ENCODE measurements around the gene GRB10.

The GRB10 gene

DNA sequence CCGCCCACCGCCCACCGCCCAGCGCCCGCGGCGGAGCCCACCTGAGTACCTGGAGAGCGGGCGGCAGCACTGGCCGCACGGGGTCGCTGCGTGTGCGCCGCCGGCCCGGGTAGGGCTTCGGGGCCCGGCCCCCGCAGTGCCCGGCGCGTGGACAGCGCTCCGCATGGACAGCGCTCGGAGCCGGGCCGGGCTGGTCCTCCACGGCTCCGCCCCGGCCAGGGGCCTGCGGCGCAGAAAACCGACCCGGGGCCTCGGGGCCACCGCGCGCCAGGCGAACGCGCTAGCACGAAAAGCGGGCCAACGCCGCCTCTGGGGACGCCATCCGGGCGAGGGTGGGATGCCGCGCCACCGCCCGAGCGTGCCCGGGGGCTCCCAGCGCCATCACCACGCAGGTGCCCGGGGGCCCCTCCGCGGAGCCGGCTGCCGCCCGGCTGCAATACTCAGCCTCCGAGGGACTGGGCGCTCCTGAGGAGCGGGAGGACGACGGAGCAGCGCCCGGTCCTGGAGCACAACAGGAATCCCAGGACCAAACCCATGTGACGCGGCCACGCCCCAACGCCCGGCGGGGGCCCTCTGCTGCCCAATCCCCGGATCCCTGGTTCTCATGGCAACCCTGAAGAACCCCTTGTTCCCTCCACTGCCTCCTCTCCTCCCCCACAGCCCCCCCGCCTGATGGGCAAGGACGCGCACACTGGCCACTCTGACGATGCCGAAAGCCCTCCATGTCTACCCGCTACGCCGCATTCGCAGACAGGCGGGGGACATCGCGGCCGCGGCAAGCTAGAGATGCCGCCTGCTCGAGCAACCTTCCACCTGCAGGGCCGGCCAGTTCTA, at the start of gene GRB10:
Gene GRB10 (minus strand): TSS at position 522 of the 834 bp plus-strand sequence. CDS start 50,574 bp downstream, outside the sequence.
- DNase-seq: no peak

DNA sequence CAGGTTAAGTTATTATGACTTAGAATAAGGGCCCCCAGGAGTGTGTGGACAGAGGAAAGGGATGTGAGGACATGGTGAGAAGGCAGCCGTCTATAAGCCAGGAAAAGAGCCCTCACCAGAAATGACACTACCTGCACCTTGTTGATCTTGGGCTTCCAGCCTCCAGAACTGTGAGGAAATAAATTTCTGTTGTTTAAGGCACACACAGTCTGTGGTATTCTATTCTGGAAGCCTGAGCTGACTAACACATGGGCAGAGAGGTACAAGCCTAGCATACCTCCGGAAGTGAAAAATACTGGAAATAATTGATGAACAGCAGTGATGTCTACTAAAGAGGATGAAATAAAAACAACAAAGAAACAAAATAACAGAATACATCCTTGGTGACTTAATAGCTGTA, 46.1 kb upstream of the GRB10 start:
- no peak for DNase-seq

DNA sequence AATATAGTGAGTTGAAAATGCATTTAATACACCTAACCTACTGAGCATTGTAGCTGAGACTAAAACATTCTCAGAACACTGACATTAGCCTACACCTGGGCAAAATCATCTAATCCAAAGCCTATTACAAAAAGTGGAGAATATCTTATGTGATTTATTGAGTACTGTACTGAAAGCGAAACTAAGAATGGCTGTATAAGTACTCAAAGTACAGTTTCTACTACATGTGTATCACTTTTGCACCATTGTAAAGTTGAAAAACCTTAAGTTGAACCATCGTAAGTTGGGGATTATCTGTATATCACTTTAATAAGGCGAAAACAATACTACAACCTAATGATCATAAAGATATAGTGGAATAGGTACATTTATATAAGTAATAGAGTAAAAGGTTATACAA, 45.4 kb upstream of the GRB10 start:
- DNase-seq: no peak

DNA sequence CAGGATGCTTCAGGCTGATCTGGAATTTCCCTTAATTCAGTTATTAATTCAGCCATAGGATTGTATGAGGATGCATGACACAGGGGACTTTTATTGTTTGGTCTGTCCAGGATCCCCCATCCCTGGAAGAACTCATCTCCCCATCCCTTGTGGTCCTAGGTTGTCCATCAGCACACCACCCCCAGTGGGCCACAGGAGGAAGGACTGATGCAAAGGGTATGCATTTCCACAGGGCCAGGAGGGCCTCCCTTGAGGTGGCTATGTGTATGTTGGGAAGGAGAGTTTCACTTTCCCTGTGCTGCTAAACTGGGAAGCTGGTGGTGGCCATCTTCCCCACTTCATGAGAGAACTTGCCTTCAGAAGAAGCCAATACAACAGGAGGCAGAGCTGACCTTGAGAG, 44.6 kb upstream of the GRB10 start:
- no peak for DNase-seq

DNA sequence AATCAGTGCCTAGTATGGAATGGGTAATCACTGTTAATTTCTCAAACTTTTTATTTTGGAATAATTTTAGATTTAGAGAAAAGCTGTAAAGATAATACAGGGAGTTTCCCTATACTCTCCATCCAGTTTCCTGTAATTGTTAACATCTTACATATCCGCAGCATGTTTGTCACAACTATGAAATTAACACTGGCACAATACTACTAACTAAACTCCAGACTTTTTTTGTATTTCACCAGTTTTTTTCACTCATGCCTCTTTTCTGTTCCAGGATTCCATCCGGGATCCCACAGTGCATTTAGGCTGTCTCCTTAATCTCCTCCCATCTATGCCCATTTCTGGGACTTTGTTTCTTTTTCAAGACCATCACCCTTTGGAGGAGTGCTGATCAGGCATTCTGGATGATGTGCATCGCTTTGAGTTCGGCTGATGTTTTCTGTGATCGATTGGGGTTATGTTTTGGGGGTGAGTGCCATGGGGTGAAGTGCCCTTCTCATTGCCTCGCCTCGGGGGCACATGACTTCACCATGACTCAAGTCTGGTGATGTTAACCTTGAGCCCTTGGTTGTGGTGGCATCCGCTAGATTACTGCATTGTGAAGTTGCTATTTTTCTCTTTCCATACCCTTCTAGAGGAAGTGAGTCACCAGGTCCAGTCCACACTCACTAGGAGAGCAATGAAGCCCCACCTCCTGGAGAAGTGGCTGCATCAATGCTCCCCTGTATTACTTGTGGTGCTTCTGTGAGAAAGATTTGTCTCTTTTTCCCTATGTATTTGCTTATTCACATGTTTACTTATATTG, 43.9 kb upstream of the GRB10 start:
- peak; percentile 8 to 74 for DNase-seq

DNA sequence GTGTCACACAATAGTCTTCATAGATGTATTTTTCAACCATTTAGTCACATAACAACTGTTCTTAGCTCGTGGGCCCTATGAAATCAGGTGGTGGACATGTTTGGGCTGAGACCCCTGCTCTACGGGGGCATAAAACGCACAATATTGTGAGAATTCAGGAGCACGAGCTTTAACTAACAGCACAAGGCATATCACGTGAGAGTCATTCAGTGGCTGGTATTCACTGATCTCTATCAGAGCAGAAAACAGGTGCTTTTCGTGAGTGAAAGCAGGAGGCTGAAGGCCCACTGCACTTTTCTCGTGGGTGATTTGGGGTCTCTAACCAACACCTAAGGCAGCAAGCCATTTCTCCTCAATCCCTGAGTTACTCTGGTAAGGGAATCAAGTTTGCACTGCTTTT, 42.8 kb upstream of the GRB10 start:
- DNase-seq: no peak

DNA sequence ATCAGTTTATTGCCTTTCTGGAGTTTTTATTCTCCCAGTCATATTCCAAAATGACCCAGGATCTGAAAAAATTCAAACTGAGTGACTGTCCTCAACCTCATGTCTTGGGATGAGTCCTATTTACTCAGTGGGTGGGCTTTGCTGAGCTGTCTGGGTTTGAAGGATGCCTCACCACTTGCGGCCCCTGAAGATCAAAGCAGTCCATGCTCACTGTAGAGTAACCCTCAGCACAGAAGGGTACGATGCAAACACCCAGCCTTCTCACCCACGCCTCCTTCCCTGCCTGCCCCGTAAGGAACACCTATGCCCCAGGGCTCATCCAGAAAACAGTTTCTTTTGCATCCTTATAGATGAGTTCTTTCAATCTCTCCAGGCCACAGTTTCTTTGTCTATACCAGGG, 42.2 kb upstream of the GRB10 start:
- DNase-seq: no peak

DNA sequence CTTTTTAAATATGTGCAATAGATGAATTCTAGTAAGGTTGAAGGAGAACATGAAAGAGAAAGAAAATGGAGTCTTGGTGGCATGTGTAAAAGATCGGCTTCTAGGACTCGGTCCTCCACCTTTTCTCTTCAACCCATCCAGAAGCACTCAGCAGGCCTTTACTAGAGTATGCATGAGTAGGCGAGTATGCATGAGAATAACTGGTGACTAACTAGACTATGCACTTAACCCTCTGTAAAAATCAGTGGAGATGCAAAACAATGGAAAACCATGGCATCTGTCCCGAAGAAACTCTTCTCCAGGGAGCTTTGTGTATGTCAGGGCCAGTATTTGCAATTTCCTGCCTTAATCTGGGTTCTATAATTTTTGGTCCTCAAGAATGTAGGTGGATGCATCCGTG, 40.0 kb upstream of the GRB10 start:
- no peak for DNase-seq

DNA sequence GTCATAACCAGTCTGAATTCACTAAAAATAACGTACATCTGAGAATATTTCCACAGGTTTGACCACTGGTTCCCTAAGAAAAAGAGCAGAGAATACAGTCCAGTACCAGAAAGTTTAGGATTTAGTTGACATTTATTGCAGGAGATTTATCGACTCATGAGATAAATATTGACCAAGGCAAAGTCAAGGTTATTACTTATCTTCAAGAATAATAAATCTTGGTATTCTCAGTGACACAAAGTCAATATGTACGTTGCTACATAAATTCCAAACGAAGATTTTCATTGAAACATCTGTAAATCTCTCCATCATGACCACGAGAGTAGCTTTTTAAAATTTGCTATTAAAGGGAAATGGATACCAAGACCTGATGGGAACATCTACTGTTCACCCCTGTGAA, 39.4 kb upstream of the GRB10 start:
- no peak for DNase-seq

DNA sequence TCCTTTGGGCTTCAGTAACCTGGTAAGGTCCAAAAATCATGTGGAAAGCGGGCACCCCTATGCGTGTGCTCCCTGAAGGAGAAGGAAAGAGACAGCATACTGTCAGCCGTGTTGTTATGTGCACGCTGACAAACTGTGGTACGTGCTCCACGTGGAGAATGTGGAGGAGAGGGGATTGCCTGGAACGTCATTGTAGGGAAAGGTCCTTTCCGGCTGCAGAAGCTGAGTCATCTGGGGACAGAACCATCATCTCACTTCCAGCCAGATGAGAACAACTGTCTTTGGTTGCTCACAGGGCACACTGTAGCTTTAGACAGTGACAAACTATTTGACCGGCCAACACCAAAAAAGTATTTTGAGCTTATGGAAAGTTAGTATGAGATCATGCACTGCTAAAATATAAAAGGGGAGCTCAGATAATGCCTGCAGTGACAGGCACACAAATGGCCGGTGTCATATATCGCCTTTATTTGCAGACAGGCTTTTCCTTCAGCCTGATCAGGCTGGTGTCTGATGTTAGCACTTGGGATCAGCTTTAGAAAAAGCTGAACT, 38.8 kb upstream of the GRB10 start:
- no peak for DNase-seq

DNA sequence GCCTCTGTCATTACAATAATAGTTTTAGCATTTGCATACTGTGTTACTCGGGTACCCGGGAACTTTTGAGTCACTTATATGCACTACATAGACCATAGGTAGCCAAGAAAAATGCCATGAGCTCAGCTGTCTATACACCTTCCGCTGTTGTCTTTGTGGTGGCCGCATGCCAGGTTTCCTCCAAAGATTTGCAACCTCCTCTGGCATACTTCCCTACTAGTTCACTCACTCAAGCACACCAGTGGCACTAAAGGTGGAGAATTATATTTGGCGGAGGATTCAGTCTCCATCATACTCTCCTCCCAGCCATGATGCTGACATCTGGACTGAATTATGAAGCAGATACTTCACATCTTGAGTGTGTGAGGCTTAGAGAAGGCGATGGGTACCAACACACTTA, 35.6 kb upstream of the GRB10 start:
- DNase-seq: no peak

DNA sequence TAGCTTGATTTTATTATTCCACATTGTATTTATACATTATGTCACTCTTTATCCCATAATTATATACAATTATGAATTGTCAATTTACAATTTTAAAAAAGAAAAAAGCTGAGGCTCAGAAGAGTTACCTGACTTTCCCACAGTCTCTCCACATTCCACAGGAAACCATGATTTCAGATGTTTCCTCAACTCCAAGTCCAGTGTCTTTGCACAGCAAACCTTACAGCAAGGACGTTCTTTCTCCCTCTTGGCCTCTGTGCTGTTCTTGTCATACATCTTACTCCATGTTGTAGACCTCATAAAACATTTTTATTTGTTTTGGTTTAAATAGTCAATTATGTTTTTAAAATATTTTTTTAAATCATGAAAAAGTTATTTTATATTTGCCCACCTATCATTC, 34.9 kb upstream of the GRB10 start:
- no peak for DNase-seq

DNA sequence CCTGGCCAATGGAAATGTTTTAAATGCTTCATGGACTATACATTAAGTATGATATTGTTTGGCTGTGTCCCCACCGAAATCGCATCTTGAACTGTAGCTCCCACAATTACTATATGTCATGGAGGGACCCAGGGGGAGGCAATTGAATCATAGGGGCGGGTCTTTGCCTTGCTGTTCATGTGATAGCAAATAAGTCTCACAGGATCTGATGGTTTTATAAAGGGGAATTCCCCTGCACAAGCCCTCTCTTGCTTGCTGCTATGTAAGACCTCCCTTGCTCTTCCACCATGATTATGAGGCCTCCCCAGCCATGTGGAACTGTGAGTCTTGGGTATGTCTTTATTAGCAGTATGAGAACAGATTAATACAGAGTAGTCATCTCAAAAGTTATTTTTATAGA, 32.4 kb upstream of the GRB10 start:
- DNase-seq: no peak

DNA sequence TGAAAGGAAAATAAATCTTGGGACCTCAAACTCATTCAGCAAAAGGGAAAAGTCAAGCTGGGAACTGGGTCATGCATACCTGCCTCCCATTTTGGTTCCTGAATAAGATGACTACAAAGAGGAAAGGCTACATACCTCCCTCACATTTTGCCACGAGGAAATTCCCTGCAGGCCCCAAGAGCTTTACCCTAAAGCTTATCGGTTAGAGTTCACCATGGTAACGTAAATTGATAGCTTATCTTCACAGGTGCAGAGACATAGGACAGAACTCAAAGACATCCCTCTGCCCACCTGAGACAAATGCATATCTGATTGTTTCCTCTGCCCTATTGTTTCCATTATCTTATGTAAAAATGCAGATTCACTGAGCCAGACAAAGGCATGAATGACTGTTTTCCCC, 31.5 kb upstream of the GRB10 start:
- no peak for DNase-seq

DNA sequence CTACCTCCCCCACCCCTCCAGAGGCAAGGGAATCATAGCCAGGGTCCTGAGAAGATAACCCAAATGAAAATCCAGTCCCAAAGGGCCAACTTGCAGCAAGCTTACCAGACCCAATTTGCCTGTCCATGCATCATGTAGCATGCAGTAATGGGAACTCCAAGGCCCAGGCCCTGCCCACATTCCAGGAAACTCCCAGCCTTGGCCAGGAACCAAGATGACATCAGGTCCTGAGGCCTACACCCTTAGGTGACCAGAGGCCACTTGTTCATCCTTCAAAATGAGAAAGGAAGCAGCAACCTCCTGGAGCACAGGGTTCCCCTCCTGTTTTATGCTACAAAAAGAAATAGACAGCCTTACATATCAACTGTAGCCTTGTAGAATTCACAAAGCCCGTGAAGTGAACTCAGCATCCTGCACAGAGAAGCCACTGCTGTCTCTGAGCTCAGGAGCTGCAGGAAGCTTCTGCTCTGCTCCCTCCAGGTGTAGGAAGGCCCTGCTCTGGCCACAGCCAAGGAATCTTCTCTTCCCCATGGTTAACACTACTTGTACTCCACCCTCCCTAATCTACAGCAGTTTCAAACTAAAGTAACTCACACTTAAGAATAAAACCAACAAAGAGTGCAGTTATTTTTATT, 30.3 kb upstream of the GRB10 start:
- no peak for DNase-seq

DNA sequence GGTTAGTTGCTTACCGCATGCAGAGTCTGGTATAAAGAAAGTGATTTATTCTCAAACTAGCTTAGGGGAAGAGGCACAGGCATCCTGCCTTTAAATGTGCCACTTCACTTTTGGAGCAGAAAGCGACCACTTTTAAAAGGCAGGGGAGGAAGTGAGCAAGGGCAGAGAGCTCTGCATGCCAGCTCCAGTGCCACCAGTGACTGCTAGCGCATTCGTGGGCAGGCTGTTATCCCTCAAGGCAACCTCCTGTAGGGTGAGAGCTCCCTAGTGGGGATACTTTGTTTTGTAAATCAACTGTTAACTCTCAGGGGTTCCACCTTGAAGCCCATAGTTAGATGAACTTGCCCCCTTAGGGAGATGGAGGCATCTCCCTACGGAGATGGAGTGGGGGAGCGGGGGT, 29.4 kb upstream of the GRB10 start:
- DNase-seq: no peak

DNA sequence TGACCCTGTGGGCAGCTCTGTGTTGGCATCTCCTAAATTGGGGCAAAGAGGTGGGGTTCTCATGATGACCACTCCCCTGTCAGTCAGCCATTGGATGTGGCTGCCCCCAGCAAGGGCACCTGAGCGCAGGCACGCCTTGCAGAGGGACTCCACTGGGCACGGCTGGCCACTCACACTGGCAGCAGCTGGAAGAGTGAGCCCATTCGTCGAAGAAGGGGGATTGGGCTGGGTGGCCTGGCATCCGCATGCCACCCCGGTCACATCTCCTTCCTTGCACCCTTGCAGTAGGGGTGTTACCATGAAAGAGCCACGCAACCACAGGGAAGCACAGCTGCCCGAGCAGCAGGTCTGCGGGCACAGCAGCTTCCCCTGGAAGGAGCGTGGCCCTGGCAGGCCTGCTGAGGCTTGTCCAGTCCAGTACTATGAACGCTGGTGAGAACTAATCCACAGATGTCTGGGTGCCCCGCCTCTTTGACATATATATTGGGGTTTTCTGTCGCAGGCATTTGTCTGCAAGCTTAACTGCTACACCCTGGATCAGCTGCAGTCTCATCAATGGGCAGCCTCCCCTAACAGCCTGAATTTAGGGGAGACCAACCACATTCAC, 25.7 kb upstream of the GRB10 start:
- no peak for DNase-seq

DNA sequence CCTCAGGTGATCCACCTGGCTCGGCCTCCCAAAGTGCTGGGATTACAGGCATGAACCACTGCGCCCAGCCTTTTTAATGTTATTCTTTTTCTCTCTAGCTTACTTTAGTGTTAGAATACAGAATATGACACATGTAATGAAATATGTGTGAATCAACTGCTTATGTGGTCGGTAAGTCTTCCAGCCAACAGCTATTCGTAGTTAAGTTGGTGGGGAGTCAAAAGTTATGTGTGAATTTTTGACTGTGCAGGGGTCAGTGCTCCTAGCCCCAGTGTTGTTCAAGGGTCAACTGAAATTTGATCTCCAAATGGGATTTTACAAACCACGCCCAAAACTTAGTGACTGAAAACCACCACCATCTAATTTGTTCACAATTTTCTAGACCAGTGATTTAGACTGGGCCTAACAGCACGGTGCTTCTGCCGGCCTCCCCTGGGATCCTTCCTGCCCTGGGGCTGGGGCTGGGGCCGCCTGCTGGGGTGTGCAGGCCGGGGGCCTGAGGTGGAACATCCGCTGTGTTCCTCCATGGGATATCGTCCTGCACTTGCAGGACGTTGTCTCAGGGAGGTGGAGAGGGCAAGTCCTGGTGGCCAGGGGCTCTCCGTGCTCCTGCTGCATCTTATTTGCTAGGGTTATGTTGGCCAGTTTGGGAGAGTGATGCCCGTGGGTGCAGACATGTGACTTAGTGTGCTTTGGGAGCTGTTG, 24.5 kb upstream of the GRB10 start:
- no peak for DNase-seq

DNA sequence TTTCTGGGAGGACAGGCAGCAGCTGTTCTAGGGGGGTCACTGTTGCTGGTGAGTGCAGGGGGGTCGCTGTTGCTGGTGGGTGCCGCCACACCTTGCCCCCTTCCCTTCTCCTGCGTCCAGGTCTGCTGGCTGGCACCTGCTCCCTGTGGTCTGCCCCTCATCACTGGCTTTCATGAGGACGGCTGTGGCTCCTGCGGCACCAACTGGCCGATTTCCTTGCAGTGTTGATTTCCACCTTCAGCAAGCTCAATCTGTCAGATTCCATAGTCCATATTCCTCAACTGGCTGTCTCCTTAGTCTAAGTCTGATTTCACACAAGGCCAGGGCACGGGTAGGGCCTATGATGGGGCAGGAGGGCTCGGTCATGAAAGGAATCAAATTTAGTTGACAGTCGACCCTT, 23.4 kb upstream of the GRB10 start:
- DNase-seq: no peak

DNA sequence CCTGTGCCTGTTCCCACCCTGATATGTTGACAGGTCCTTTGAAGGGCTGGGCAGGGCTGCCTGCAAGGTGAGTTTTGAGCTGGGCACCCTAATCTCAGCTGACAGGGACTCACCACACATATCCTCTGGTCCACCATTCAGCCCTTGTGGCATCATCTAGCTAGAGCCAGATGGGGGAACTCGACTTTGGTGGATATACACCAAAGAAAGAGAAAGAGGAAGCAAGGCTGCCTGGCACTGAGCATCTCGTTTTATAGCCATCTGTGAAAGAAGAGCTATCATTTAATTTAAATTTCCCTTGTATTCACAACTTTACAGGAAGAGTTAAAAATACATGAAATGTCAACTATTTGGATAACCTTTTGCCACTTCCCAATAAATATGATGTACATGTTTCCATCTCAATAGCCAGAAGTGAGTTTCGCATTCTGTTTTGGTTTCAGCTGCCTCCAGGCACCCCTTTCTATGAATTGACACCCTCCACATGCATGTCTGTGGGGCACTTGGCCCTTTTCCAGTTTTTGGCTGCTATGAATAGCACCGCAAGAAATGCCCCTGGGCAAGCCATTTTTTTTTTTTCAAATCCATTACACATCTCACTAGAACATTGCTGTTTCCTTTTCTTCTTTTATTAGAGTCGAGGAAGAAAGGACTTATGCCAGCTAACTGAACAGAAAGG, 22.9 kb upstream of the GRB10 start:
- DNase-seq: no peak

DNA sequence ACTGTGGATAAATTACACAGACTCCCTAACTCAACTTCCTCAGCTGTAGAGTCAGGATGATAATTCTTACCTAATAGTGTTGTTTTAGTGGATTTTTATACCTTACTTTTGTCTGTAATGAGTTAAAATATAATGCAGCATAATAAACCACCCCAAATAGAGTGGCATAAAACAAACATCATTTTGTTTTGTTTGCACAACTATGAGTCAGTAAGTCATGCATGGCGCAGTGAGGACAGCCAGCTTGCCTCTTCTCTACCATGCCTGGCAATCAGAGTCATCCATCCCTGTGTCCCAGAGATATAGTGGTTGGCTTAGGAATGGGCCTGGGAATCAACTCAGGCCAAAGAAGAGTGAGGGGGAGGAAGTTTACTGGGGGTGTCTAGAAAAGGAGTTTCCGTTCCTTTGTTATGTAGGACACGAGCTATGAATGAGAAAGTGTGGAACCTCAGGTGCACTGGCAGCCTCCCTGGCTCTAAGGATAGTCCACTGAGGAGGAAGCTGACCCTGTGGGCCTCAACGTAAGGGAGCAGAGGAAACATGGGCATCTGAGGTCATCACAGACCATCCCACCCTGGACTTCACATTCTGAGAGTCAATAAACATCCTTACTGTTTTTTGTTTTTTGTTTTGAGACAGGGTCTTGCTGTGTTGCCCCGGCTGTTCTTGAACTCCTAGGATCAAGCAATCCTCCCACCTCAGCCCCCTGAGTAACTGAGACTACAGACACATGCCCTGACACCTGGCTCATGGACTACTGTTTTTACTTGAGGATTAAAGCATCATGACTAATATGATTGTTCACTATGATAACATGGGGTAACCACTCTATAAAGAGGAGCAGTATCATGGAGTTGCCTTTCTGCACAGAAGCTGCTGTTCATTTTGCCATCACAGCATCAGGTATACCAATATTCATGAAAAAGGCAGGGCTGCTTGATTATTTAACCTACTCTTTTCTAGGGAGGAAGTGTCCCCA, 21.0 kb upstream of the GRB10 start:
- DNase-seq: no peak

Measured in SW 1271 (cell line).